ENCODE measurements around the gene DDX4. TPM values are rescaled to one million over a fixed set of nuclear protein-coding genes. Genes with fewer than 3 reads are reported as not detected.

Gene DDX4
- total RNA-seq, 1 donor from 2014 or later = under 0.01 TPM

DNA sequence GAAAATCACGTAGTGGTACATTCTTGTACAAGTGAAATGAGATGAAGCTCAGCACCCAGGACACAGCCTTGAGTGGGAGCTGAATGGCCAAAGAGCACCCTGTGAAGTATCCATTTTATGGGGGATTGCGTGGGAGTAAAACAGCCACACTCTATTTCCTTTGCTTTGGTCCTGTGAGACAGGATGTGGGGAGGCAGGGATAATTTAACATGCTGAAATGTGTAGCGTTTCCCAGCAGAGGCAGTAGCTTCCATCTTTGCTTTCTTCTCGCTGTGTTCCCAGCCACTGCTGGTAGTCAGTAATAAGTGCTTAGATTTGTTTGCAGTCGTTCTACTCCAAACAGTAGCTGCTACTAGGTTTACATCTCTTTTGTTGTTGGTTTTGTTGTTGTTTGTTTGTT lies 117.6 kb downstream of the DDX4 start:
- no peaks in the 10 kb centered on the region for H3K27me3 ChIP-seq (ENCODE audit: control insufficient read depth, insufficient read depth, low read length)
- no peak for FAIRE-seq
- no peak for TF ChIP-seq CTCF (IDR thresholded peaks at IDR 0.05; ENCODE audit: insufficient read depth, low read length, severe bottlenecking)

DNA sequence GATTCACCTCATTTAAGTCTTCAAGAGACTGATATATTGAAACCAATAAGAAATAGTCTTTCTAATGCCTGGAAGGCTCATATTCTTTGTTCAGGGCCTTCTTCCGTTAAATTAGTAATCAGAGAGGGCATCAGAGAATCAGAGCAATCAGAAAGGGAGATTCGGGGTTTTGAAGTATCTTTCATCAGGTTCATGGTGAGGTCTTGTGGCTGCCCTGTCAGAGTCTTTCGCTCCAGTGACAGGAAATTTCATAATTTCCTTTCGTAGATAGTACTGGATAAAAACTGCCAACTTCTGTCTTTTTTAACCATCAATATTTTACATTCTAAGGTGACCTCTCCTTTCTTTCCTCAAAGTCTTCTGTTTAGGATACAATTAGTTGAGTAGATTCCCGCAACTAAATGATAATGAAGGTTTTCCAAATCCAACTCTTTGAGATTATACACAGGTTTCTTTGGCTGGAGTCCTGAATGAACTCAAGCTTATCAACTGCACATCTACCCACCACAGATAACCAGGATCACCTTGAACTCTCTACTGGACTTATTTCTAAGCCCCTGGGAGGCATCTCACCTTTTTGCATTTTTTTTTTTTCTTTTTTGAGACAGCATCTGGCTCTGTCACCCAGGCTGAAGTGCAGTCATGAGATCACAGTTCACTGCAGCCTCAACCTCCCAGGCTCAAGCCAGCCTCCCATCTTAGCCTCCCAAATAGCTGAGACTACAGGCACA lies 118.8 kb downstream of the DDX4 start:
- Histone ChIP-seq H3K27me3 (ENCODE audit: control insufficient read depth, insufficient read depth, low read length) (no peaks in the 10 kb centered on the region), H3K36me3 (ENCODE audit: control insufficient read depth, insufficient read depth, low read length) (no peaks in the 10 kb centered on the region), H3K4me3 (ENCODE audit: low read depth, low read length) (no peak overlapping the region)
- DNase-seq (ENCODE audit: low read depth) = no peak
- no peak for TF ChIP-seq CTCF (IDR thresholded peaks at IDR 0.05; ENCODE audit: insufficient read depth, low read length, severe bottlenecking)
- no peak for FAIRE-seq

More for the DNA sequence above, 117.6 kb downstream of the DDX4 start:
- Histone ChIP-seq H3K4me3 (ENCODE audit: low read depth, low read length) (no peak overlapping the region), H3K36me3 (ENCODE audit: control insufficient read depth, insufficient read depth, low read length) (no peaks in the 10 kb centered on the region)
- DNase-seq (ENCODE audit: low read depth) = no peak

- no peak for TF ChIP-seq CTCF (IDR thresholded peaks at IDR 0.05; ENCODE audit: insufficient read depth, low read length, severe bottlenecking)
- H3K27me3 ChIP-seq (ENCODE audit: control insufficient read depth, insufficient read depth, low read length) = no peaks in the 10 kb centered on the region
- H3K4me3 ChIP-seq (ENCODE audit: low read depth, low read length) = no peak overlapping the region
- H3K36me3 ChIP-seq (ENCODE audit: control insufficient read depth, insufficient read depth, low read length) = no peaks in the 10 kb centered on the region
- FAIRE-seq (no peak), DNase-seq (ENCODE audit: low read depth) (no peak)
Observed at GRCh38 chr5:55857247-55857640, 119.4 kb downstream of the DDX4 start.

DNA sequence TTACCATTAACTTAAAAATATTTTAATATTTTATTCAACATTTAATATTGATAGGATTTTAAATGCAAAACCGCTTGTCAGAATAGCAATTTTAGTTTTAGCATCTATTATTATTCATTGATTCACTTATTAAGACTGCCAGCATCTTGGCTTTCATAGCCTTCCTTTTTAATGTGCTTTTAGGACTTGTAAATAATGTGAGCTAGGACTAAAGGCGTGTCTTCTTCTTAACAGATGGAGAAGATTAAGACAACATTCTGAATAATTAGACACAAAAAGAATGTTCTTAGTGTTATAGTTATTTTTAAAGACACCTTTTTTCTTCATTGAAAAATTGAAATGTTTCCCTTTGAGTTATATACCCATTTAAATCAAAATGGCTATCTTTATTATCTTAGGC lies 120.2 kb downstream of the DDX4 start:
- DNase-seq (ENCODE audit: low read depth) (no peak), FAIRE-seq (no peak)
- H3K36me3 ChIP-seq (ENCODE audit: control insufficient read depth, insufficient read depth, low read length) = no peaks in the 10 kb centered on the region
- H3K4me3 ChIP-seq (ENCODE audit: low read depth, low read length) = no peak overlapping the region
- no peak for TF ChIP-seq CTCF (IDR thresholded peaks at IDR 0.05; ENCODE audit: insufficient read depth, low read length, severe bottlenecking)
- no peaks in the 10 kb centered on the region for H3K27me3 ChIP-seq (ENCODE audit: control insufficient read depth, insufficient read depth, low read length)

- DNase-seq (ENCODE audit: low read depth) (no peak), FAIRE-seq (no peak)
- Histone ChIP-seq H3K4me3 (ENCODE audit: low read depth, low read length) (no peak overlapping the region), H3K36me3 (ENCODE audit: control insufficient read depth, insufficient read depth, low read length) (no peaks in the 10 kb centered on the region), H3K27me3 (ENCODE audit: control insufficient read depth, insufficient read depth, low read length) (no peaks in the 10 kb centered on the region)
- TF ChIP-seq CTCF (IDR thresholded peaks at IDR 0.05; ENCODE audit: insufficient read depth, low read length, severe bottlenecking) = no peak
Observed at GRCh38 chr5:55860288-55860687, 122.4 kb downstream of the DDX4 start.

DNA sequence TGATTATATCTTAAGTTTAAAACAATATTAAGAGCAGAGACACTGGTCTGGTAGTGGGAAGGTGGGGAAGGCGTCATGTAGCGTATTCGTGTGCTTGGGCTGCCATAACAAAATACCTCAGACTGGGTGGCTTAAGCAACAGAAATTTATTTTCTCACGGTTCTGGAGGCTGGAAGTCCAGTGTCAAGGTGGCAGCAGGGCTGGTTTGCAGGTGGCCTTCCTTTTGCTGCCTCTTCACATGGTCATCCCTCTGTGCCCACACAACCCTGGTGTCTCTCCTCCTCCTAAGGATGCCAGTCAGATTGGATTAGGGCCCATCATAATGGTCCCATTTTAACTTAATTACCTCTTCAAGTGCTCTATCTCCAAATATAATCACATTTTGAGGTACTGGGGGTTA lies 122.8 kb downstream of the DDX4 start:
- DNase-seq (ENCODE audit: low read depth) (no peak), FAIRE-seq (no peak)
- Histone ChIP-seq H3K36me3 (ENCODE audit: control insufficient read depth, insufficient read depth, low read length) (no peaks in the 10 kb centered on the region), H3K4me3 (ENCODE audit: low read depth, low read length) (no peak overlapping the region), H3K27me3 (ENCODE audit: control insufficient read depth, insufficient read depth, low read length) (no peaks in the 10 kb centered on the region)
- TF ChIP-seq CTCF (IDR thresholded peaks at IDR 0.05; ENCODE audit: insufficient read depth, low read length, severe bottlenecking) = no peak

All from bronchial epithelial cell (primary cell).